GM23338 (cell line): Measurements from ENCODE around the gene GPR143.

Source experiments
- POLR2AphosphoS5 ChIP-seq: IDR thresholded peaks from 2 replicates; pipeline ENCODE4 v1.6.1; 2016; ENCODE audit warnings: antibody characterized with exemption, low read depth
- TF ChIP-seq, protein P1 (sequence below), 2 experiments: fragments of 200-600 bp in 1 of 2; sonication (generic) in 1 of 2; conservative IDR thresholded peaks; 2 replicates each; pipeline versions ENCODE4 v1.5.1 to v1.6.1; 2016 to 2017; ENCODE audit warnings: antibody characterized with exemption in 2 of 2, low read depth in 2 of 2, mild to moderate bottlenecking in 2 of 2, moderate library complexity in 1 of 2

- no peak for TF ChIP-seq POLR2AphosphoS5
- TF ChIP-seq, protein P1, sequence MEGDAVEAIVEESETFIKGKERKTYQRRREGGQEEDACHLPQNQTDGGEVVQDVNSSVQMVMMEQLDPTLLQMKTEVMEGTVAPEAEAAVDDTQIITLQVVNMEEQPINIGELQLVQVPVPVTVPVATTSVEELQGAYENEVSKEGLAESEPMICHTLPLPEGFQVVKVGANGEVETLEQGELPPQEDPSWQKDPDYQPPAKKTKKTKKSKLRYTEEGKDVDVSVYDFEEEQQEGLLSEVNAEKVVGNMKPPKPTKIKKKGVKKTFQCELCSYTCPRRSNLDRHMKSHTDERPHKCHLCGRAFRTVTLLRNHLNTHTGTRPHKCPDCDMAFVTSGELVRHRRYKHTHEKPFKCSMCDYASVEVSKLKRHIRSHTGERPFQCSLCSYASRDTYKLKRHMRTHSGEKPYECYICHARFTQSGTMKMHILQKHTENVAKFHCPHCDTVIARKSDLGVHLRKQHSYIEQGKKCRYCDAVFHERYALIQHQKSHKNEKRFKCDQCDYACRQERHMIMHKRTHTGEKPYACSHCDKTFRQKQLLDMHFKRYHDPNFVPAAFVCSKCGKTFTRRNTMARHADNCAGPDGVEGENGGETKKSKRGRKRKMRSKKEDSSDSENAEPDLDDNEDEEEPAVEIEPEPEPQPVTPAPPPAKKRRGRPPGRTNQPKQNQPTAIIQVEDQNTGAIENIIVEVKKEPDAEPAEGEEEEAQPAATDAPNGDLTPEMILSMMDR (conservative IDR thresholded peaks at IDR 0.05; ENCODE audit: low read depth in 2 of 2), result no peak
Observed at GRCh38 chrX:9717376-9717775, 48.3 kb downstream of the GPR143 start.
